GM12878 (cell line): Measurements from ENCODE around the gene KRTAP5-8. TPM values are rescaled to one million over a fixed set of nuclear protein-coding genes. Genes with fewer than 3 reads are reported as not detected.

Experiments used
- ATAC-seq: fragments of 200-7000 bp; cut with Tn5 transposase; 3 replicates; pipeline ENCODE4 v1.9.1; 2020; ENCODE audit warnings: mild to moderate bottlenecking, moderate library complexity
- BruUV-seq: library from RNA; stranded (reverse); fragments of 400-500 nt; replicated peaks from 2 replicates; lab custom pipeline; 2021; lab: Mats Ljungman, UMichigan
- CTCF ChIA-PET: fragments of 300-600 bp; sonication (Branson Sonifier 250); formaldehyde crosslinking; extraction: SDS; loops from one replicate; lab custom pipeline; 2021; ENCODE audit warnings: inconsistent platforms; lab: Yijun Ruan, JAX
- POLR2A ChIA-PET: fragments of 350-600 bp; formaldehyde crosslinking; extraction: SDS; loops from one replicate; lab custom pipeline; 2021; ENCODE audit warnings: inconsistent platforms; lab: Charles Lee
- RAD21 ChIA-PET: fragments of 300-600 bp; sonication (Branson Sonifier 250); formaldehyde crosslinking; loops from one replicate; lab custom pipeline; 2023; ENCODE audit warnings: antibody characterized with exemption; ENCODE audit not compliant: unreplicated experiment; lab: Charles Lee
- SMC1A ChIA-PET: fragments of 300-600 bp; sonication (Branson Sonifier 250); formaldehyde crosslinking; loops from one replicate; lab custom pipeline; 2023; ENCODE audit not compliant: unreplicated experiment, uncharacterized antibody; lab: Charles Lee
- DNase-seq: peaks from one replicate; pipeline ENCODE4 v3.0.0-alpha.2; 2011; ENCODE audit warnings: low read depth, low spot score
- FAIRE-seq: peaks from 3 replicates; lab custom pipeline; 2011; peaks lifted over from hg19 to GRCh38; lab: Jason Lieb, UNC
- H2AFZ ChIP-seq: 2 replicates; pipeline ENCODE4 v1.6.0; 2011; ENCODE audit warnings: low read depth, low read length, control low read depth; ENCODE audit not compliant: control insufficient read depth
- H3K27ac ChIP-seq: 2 replicates; pipeline ENCODE4 v1.5.1; 2011; ENCODE audit warnings: control low read depth; ENCODE audit not compliant: control insufficient read depth, insufficient read depth
- H3K27me3 ChIP-seq, 2 experiments: replicated peaks in 1 of 2; 2 replicates each; pipeline versions ENCODE4 v1.6.0 to v1.6.1; 2011; ENCODE audit warnings: low read length in 1 of 2; ENCODE audit not compliant: control insufficient read depth in 2 of 2, insufficient read depth in 2 of 2
- H3K36me3 ChIP-seq, 2 experiments: 2 replicates each; pipeline ENCODE4 v1.5.1; 2011; ENCODE audit warnings: low read length in 1 of 2; ENCODE audit not compliant: control insufficient read depth in 2 of 2, insufficient read depth in 2 of 2
- H3K4me1 ChIP-seq: 2 replicates; pipeline ENCODE4 v1.6.1; 2011; ENCODE audit warnings: mild to moderate bottlenecking, low read length, moderate library complexity, mixed read lengths; ENCODE audit not compliant: control insufficient read depth, insufficient read depth
- H3K4me2 ChIP-seq: 2 replicates; pipeline ENCODE4 v1.6.0; 2011; ENCODE audit warnings: control low read depth; ENCODE audit not compliant: control insufficient read depth, insufficient read depth
- H3K4me3 ChIP-seq: fragments of 200-600 bp; sonication (generic); 2 replicates; pipeline ENCODE4 v1.5.1; 2016
- H3K79me2 ChIP-seq: 2 replicates; pipeline ENCODE4 v1.6.0; 2011; ENCODE audit warnings: low read length; ENCODE audit not compliant: control insufficient read depth, insufficient read depth
- H3K9ac ChIP-seq: 2 replicates; pipeline ENCODE4 v1.8.0; 2011; ENCODE audit warnings: low read length, control low read depth, mixed read lengths; ENCODE audit not compliant: control insufficient read depth, insufficient read depth
- H3K9me3 ChIP-seq: replicated peaks from 3 replicates; pipeline ENCODE4 v1.5.1; 2011; ENCODE audit warnings: mild to moderate bottlenecking, low read length; ENCODE audit not compliant: control insufficient read depth, insufficient read depth
- H4K20me1 ChIP-seq: 2 replicates; pipeline ENCODE4 v1.6.0; 2011; ENCODE audit not compliant: control insufficient read depth, insufficient read depth
- ASH2L ChIP-seq: fragments of 300-600, 200-600 bp; sonication (generic); IDR thresholded peaks from 2 replicates; pipeline ENCODE4 v1.6.1; 2017; ENCODE audit warnings: low read depth, mild to moderate bottlenecking, borderline replicate concordance
- BCL11A ChIP-seq: IDR thresholded peaks from 2 replicates; pipeline ENCODE4 v1.6.1; 2011; ENCODE audit warnings: low read depth, low read length
- CREB1 ChIP-seq: IDR thresholded peaks from 2 replicates; pipeline ENCODE4 v1.6.1; 2012; ENCODE audit warnings: low read depth, mild to moderate bottlenecking, inconsistent platforms
- EZH2 ChIP-seq: IDR thresholded peaks from 2 replicates; pipeline ENCODE4 v1.6.1; 2012; ENCODE audit warnings: low read depth, mild to moderate bottlenecking, control low read depth, inconsistent platforms, low read length, borderline replicate concordance; ENCODE audit not compliant: control insufficient read depth
- NFIC ChIP-seq: IDR thresholded peaks from 2 replicates; pipeline ENCODE4 v1.6.1; 2012; ENCODE audit warnings: low read depth, mild to moderate bottlenecking, inconsistent platforms, low read length, moderate library complexity
- NR2C1 ChIP-seq: fragments of 450-650 bp; IDR thresholded peaks from 2 replicates; pipeline ENCODE4 v1.6.1; 2017; ENCODE audit warnings: antibody characterized with exemption, mild to moderate bottlenecking, moderate library complexity
- POLR2AphosphoS2 ChIP-seq: IDR thresholded peaks from 2 replicates; pipeline ENCODE4 v1.6.1; 2011; ENCODE audit warnings: low read depth, mild to moderate bottlenecking, low read length, improper control_type of control experiment, moderate library complexity
- RUNX3 ChIP-seq: IDR thresholded peaks from 2 replicates; pipeline ENCODE4 v1.6.1; 2012; ENCODE audit warnings: low read length, inconsistent platforms
- SIN3A ChIP-seq: IDR thresholded peaks from 2 replicates; pipeline ENCODE4 v1.6.1; 2012; ENCODE audit warnings: low read depth, low read length, improper control_type of control experiment
- SMAD1 ChIP-seq: fragments of 450-650 bp; IDR thresholded peaks from 2 replicates; pipeline ENCODE4 v1.6.1; 2018; ENCODE audit warnings: mild to moderate bottlenecking, low read depth; ENCODE audit not compliant: partially characterized antibody
- SREBF2 ChIP-seq: IDR thresholded peaks from 2 replicates; pipeline ENCODE4 v1.6.1; 2012; ENCODE audit warnings: mild to moderate bottlenecking, low read length
- ZNF687 ChIP-seq: fragments of 450-650 bp; IDR thresholded peaks from 2 replicates; pipeline ENCODE4 v1.6.1; 2017; ENCODE audit warnings: mild to moderate bottlenecking, moderate library complexity
- WGBS: methylation state at CpG from one replicate; pipeline ENCODE4 v1.1.6; 2016; ENCODE audit warnings: low lambda C conversion rate; ENCODE audit not compliant: insufficient replicate concordance, insufficient coverage; ENCODE audit errors: missing lambda C conversion rate; 5-methylcytosine and 5-hydroxymethylcytosine counted together
- in situ Hi-C: fragments of 300-500 bp; cut with MboI; formaldehyde crosslinking; loops from 9 replicates; pipeline ENCODE4 v1.14.3; 2018; ENCODE audit warnings: mixed read lengths
- intact Hi-C: fragments of 100-400 bp; cut with micrococcal nuclease; formaldehyde crosslinking; loops from one replicate; pipeline ENCODE4 v1.14.2; 2022; ENCODE audit not compliant: unreplicated experiment
- polyA plus RNA-seq, 11 experiments: library from polyadenylated mRNA; depleted of rRNA in 4 of 11; unstranded in 6 of 11; stranded (reverse) in 5 of 11; fragments of >200 nt; fragmentation: Nextera tagmentation in 4 of 11; fragmentation: Illumina TruSeq in 1 of 11; extraction: Ambion mirVana in 4 of 11; extraction: Trizol in 1 of 11; gene quantifications; 1 replicate in 1 of 11; 2 replicates in 10 of 11; pipeline versions ENCODE4 v1.2.1 to v1.2.3, GENCODE V29; 2011 to 2016; ENCODE audit warnings: inconsistent platforms in 2 of 11, missing spikeins in 2 of 11, low read depth in 1 of 11
- total RNA-seq, 4 experiments: library from RNA; depleted of rRNA in 3 of 4; stranded (reverse); fragments of >200 nt in 3 of 4; fragmentation: Illumina TruSeq in 1 of 4; extraction: Trizol in 1 of 4; gene quantifications; 2 replicates each; pipeline versions ENCODE4 v1.2.1 to v1.2.3, GENCODE V29; 2013 to 2021
- TF ChIP-seq, protein P1 (sequence below): IDR thresholded peaks from 2 replicates; pipeline ENCODE4 v1.6.1; 2011; ENCODE audit warnings: low read depth, low read length, improper control_type of control experiment, borderline replicate concordance
- TF ChIP-seq, protein P2 (sequence below): IDR thresholded peaks from 2 replicates; pipeline ENCODE4 v1.6.1; 2011; ENCODE audit warnings: borderline replicate concordance, low read depth, mild to moderate bottlenecking, moderate library complexity, mixed read lengths, low read length; ENCODE audit not compliant: insufficient read depth; ENCODE audit errors: extremely low read length

The KRTAP5-8 gene
- total and polyA plus RNA-seq, 10 of the 15 experiments (the other 5 are each of a cell fraction or from before 2014, with no cell fraction given), result 0.07 to 0.36 (median 0.13) TPM; not detected in 6

GRCh38 chr11:71545405-71545966, 7.7 kb downstream of the KRTAP5-8 start (continued):
- TF ChIP-seq ZNF687 (no peak), ASH2L (no peak), POLR2AphosphoS2 (no peak), CREB1 (no peak)
- TF ChIP-seq, protein P1, sequence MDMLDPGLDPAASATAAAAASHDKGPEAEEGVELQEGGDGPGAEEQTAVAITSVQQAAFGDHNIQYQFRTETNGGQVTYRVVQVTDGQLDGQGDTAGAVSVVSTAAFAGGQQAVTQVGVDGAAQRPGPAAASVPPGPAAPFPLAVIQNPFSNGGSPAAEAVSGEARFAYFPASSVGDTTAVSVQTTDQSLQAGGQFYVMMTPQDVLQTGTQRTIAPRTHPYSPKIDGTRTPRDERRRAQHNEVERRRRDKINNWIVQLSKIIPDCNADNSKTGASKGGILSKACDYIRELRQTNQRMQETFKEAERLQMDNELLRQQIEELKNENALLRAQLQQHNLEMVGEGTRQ, result no peak

GRCh38 chr11:71548120-71548519, 10.3 kb downstream of the KRTAP5-8 start, which contains the start of gene KRTAP5-9:
Gene KRTAP5-9, plus strand, starts transcription at chr11:71548420. Its CDS starts 238 bp downstream, at chr11:71548658.
- Histone ChIP-seq H3K36me3 (no peaks in the 10 kb centered on the region), H3K27me3 (no peaks in the 10 kb centered on the region), H2AFZ (no peak within 1 kb of the TSS), H3K4me1 (peaks cover 24% of the 10 kb centered on the region), H3K27ac (no peak within 1 kb of the TSS), H3K4me3 (no peak within 1 kb of the TSS), H3K9ac (no peak within 1 kb of the TSS), H3K79me2 (no peaks in the 10 kb centered on the region), H3K4me2 (no peak within 1 kb of the TSS), H3K9me3 (peaks cover 15% of the 10 kb centered on the region), H4K20me1 (no peaks in the 10 kb centered on the region)
- intact Hi-C loops, result no loop called here
- SMC1A ChIA-PET, result no interaction called here
- POLR2A ChIA-PET, result no interaction called here
- ATAC-seq, result no peak
- no peak for FAIRE-seq
- DNase-seq, result no peak
- no TSS peak for BruUV-seq
- CTCF ChIA-PET, result interaction anchor here (1.6 kb wide), 1 partner anchor 18 kb away, joined by 3 read pairs; no protein-coding TSS in a partner anchor
- RAD21 ChIA-PET, result no interaction called here
- in situ Hi-C loops, result no loop called here
- WGBS, result 10% methylated on average over 5 of the region's 5 CpGs
- TF ChIP-seq NR2C1 (no peak), SIN3A (no peak), EZH2 (no peak), RUNX3 (no peak), NFIC (no peak), SREBF2 (no peak), BCL11A (no peak), SMAD1 (no peak)
- TF ChIP-seq, protein P2, sequence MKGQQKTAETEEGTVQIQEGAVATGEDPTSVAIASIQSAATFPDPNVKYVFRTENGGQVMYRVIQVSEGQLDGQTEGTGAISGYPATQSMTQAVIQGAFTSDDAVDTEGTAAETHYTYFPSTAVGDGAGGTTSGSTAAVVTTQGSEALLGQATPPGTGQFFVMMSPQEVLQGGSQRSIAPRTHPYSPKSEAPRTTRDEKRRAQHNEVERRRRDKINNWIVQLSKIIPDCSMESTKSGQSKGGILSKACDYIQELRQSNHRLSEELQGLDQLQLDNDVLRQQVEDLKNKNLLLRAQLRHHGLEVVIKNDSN, result no peak
